ENCODE data around the gene RNF181. TPM values are rescaled to one million over a fixed set of nuclear protein-coding genes. Genes with fewer than 3 reads are reported as not detected.

Gene RNF181
- total and polyA plus RNA-seq, 2 of the 13 experiments (the other 11 are each of a cell fraction or from before 2014, with no cell fraction given): 224 to 578 TPM

- intact Hi-C loops (cut with micrococcal nuclease; ENCODE audit: unreplicated experiment): loop anchor here (5.0 kb wide), 1 partner anchor 226 kb away; the partner anchor contains the start of gene TGOLN2
- FAIRE-seq: no peak
- CTCF ChIA-PET (ENCODE audit: low intra/inter-chr PET ratio, low total read pairs): interaction anchor here (3.9 to 4.8 kb wide), 2 partner anchors 132 to 162 kb away, joined by 41 to 45 read pairs; no protein-coding TSS in a partner anchor
- TF ChIP-seq BATF2 (CRISPR knock-in tag; IDR thresholded peaks at IDR 0.05) (no peak), MAZ (IDR thresholded peaks at IDR 0.05; ENCODE audit: borderline replicate concordance, low read depth, low read length) (no peak), MAZ (CRISPR knock-in tag; IDR thresholded peaks at IDR 0.05; ENCODE audit: low read depth) (no peak), ZNF276 (CRISPR knock-in tag; IDR thresholded peaks at IDR 0.05; ENCODE audit: low read depth) (no peak), ZBTB10 (CRISPR knock-in tag; IDR thresholded peaks at IDR 0.05; ENCODE audit: borderline replicate concordance) (no peak), GMEB2 (CRISPR knock-in tag; IDR thresholded peaks at IDR 0.05; ENCODE audit: low read depth) (no peak), THAP8 (CRISPR knock-in tag; IDR thresholded peaks at IDR 0.05; ENCODE audit: borderline replicate concordance) (no peak), ZSCAN30 (CRISPR knock-in tag; IDR thresholded peaks at IDR 0.05) (no peak), ZNF3 (CRISPR knock-in tag; IDR thresholded peaks at IDR 0.05) (no peak), AKNA (CRISPR knock-in tag; IDR thresholded peaks at IDR 0.05; ENCODE audit: borderline replicate concordance) (no peak)
Observed at GRCh38 chr2:85553184-85553583, 42.4 kb upstream of the RNF181 start.

More at GRCh38 chr2:85553184-85553583, 42.4 kb upstream of the RNF181 start:
- H3K36me3 ChIP-seq (replicated peaks in 1 of 2; ENCODE audit: control insufficient read depth in 1 of 2, insufficient read depth in 2 of 2, low read length in 2 of 2): peaks cover 49 to 86% of the 10 kb centered on the region in 2 experiments
- no peak overlapping the region for H3K27ac ChIP-seq (ENCODE audit: extremely low read length, insufficient read depth, low read length)
- POLR2A ChIA-PET: interaction anchor here (0.8 to 20.8 kb wide), 6 partner anchors 12 to 199 kb away, joined by 3 to 645 read pairs (median 112); partner anchors contain the start of genes C2orf68, MAT2A, RETSAT and RNF181
- no peak overlapping the region for H3K4me3 ChIP-seq (replicated peaks in 1 of 3; ENCODE audit: insufficient read depth in 1 of 3, low read depth in 2 of 3, low read length in 3 of 3)
- no TSS peak for BruUV-seq (replicated peaks)
- no peaks in the 10 kb centered on the region for H3K9me3 ChIP-seq (ENCODE audit: low read length)
- no peak for DNase-seq (ENCODE audit: low spot score)
- no peak overlapping the region for H3K4me2 ChIP-seq (ENCODE audit: low read depth, low read length)
- peaks cover 14% of the 10 kb centered on the region for H3K4me1 ChIP-seq (ENCODE audit: insufficient read depth, low read length)
- H2AFZ ChIP-seq (ENCODE audit: low read length): no peak overlapping the region
- in situ Hi-C loops (cut with HindIII; ENCODE audit: extremely low pct_ligation_motif_present, low pct_unique_long_range_greater_than_20kb): loop anchor here (5.0 kb wide), 2 partner anchors 131 to 161 kb away; no protein-coding TSS in a partner anchor
- WGBS (ENCODE audit: low lambda C conversion rate): 87% methylated on average over 6 of the region's 6 CpGs
- H3K9ac ChIP-seq (ENCODE audit: insufficient read depth, low read depth, low read length): no peak overlapping the region
- peaks cover 14% of the 10 kb centered on the region for H3K79me2 ChIP-seq (ENCODE audit: insufficient read depth, low read length)
- H3K27me3 ChIP-seq (ENCODE audit: control insufficient read depth in 1 of 2, insufficient read depth in 2 of 2, low read length in 2 of 2): no peaks in the 10 kb centered on the region
- no peak for ATAC-seq
- H4K20me1 ChIP-seq (ENCODE audit: insufficient read depth, low read length): peaks cover 9% of the 10 kb centered on the region; the same call in 1 of the 2 replicates
